Trophoblast cell (in vitro differentiated cells and primary cell): ENCODE measurements around the gene CGN.

Experiments
- DNase-seq, 2 donors: peaks; one replicate each; pipeline ENCODE4 v3.0.0-alpha.2; 2016
- H2AFZ ChIP-seq: 2 replicates; pipeline ENCODE4 v1.6.1; 2013; ENCODE audit warnings: low read length, moderate library complexity, mild to moderate bottlenecking; ENCODE audit not compliant: insufficient read depth, poor library complexity
- H2AK5ac ChIP-seq: 2 replicates; pipeline ENCODE4 v1.6.1; 2013; ENCODE audit warnings: mild to moderate bottlenecking, low read length
- H2BK120ac ChIP-seq: 2 replicates; pipeline ENCODE4 v1.6.1; 2013; ENCODE audit warnings: low read length, mild to moderate bottlenecking, moderate library complexity; ENCODE audit not compliant: insufficient read depth, poor library complexity
- H2BK12ac ChIP-seq: 2 replicates; pipeline ENCODE4 v1.6.1; 2013; ENCODE audit warnings: mild to moderate bottlenecking, low read length, moderate library complexity
- H2BK5ac ChIP-seq: 2 replicates; pipeline ENCODE4 v1.6.1; 2013; ENCODE audit warnings: low read length, low read depth, moderate library complexity, mild to moderate bottlenecking; ENCODE audit not compliant: poor library complexity
- H3K14ac ChIP-seq: 2 replicates; pipeline ENCODE4 v1.6.1; 2013; ENCODE audit warnings: mild to moderate bottlenecking, low read length
- H3K18ac ChIP-seq: 2 replicates; pipeline ENCODE4 v1.6.1; 2013; ENCODE audit warnings: mild to moderate bottlenecking, low read length
- H3K23ac ChIP-seq: 2 replicates; pipeline ENCODE4 v1.6.1; 2013; ENCODE audit warnings: low read length
- H3K27ac ChIP-seq: 2 replicates; pipeline ENCODE4 v1.5.1; 2013; ENCODE audit warnings: low read depth, mild to moderate bottlenecking, inconsistent platforms, low read length, moderate library complexity
- H3K27me3 ChIP-seq: 2 replicates; pipeline ENCODE4 v1.6.1; 2013; ENCODE audit warnings: inconsistent platforms, mild to moderate bottlenecking, low read length, moderate library complexity; ENCODE audit not compliant: insufficient read depth
- H3K36me3 ChIP-seq, 2 experiments: 1 replicate in 1 of 2; 2 replicates in 1 of 2; pipeline ENCODE4 v1.6.1; 2013; ENCODE audit warnings: low read length in 2 of 2, mild to moderate bottlenecking in 2 of 2, moderate library complexity in 1 of 2; ENCODE audit not compliant: insufficient read depth in 2 of 2, control insufficient read depth in 1 of 2
- H3K4ac ChIP-seq: 2 replicates; pipeline ENCODE4 v1.6.1; 2013; ENCODE audit warnings: low read depth, mild to moderate bottlenecking, low read length, moderate library complexity
- H3K4me1 ChIP-seq, 2 experiments: 1 replicate in 1 of 2; 2 replicates in 1 of 2; pipeline ENCODE4 v1.6.1; 2013; ENCODE audit warnings: low read length in 2 of 2, mild to moderate bottlenecking in 2 of 2, moderate library complexity in 1 of 2; ENCODE audit not compliant: insufficient read depth in 2 of 2, control insufficient read depth in 1 of 2
- H3K4me2 ChIP-seq: 2 replicates; pipeline ENCODE4 v1.6.1; 2013; ENCODE audit warnings: inconsistent platforms, mild to moderate bottlenecking, low read length, moderate library complexity
- H3K4me3 ChIP-seq: 2 replicates; pipeline ENCODE4 v1.5.1; 2013; ENCODE audit warnings: mild to moderate bottlenecking, low read depth, low read length, inconsistent platforms
- H3K79me1 ChIP-seq: one replicate; pipeline ENCODE4 v1.6.1; 2013; ENCODE audit warnings: low read length
- H3K79me2 ChIP-seq: 2 replicates; pipeline ENCODE4 v1.6.1; 2013; ENCODE audit warnings: low read length, mild to moderate bottlenecking; ENCODE audit not compliant: control insufficient read depth, insufficient read depth, poor library complexity
- H3K9ac ChIP-seq: 2 replicates; pipeline ENCODE4 v1.6.1; 2013; ENCODE audit warnings: mild to moderate bottlenecking, low read length
- H3K9me3 ChIP-seq: 2 replicates; pipeline ENCODE4 v1.6.1; 2013; ENCODE audit warnings: low read depth, mild to moderate bottlenecking, control low read depth, inconsistent platforms, low read length; ENCODE audit not compliant: insufficient read depth
- H4K12ac ChIP-seq: 2 replicates; pipeline ENCODE4 v1.6.1; 2013; ENCODE audit warnings: low read depth, mild to moderate bottlenecking, low read length, moderate library complexity
- H4K8ac ChIP-seq: 2 replicates; pipeline ENCODE4 v1.6.1; 2013; ENCODE audit warnings: low read depth, mild to moderate bottlenecking, low read length, moderate library complexity
- H4K91ac ChIP-seq: one replicate; pipeline ENCODE4 v1.6.1; 2013; ENCODE audit warnings: low read depth, mild to moderate bottlenecking, low read length, moderate library complexity
- WGBS: extraction: QIAGEN DNeasy Blood & Tissue Kit; methylation state at CpG from one replicate; pipeline ENCODE4 v1.1.7; 2013; ENCODE audit warnings: missing lambda C conversion rate; ENCODE audit not compliant: insufficient read length, insufficient coverage; ENCODE audit errors: extremely low coverage; 5-methylcytosine and 5-hydroxymethylcytosine counted together

Gene CGN

DNA sequence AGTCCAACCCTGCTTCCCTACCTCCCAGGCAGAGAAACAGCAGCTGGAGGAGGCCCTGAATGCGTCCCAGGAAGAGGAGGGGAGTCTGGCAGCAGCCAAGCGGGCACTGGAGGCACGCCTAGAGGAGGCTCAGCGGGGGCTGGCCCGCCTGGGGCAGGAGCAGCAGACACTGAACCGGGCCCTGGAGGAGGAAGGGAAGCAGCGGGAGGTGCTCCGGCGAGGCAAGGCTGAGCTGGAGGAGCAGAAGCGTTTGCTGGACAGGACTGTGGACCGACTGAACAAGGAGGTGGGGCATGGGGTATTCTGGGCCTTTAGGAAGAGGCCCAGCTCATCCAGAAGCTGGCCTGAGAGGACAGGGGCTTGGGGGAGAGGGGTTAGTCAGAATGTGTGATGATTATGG, 19.3 kb downstream of the CGN start:
- no peak overlapping the region for H3K4ac ChIP-seq
- no peaks in the 10 kb centered on the region for H3K27me3 ChIP-seq
- no peak overlapping the region for H3K9ac ChIP-seq
- peaks cover 45 to 47% of the 10 kb centered on the region in 2 experiments for H3K36me3 ChIP-seq
- H2BK120ac ChIP-seq, result no peak overlapping the region
- no peak overlapping the region for H2BK5ac ChIP-seq
- H3K79me2 ChIP-seq, result no peaks in the 10 kb centered on the region
- H3K14ac ChIP-seq, result no peak overlapping the region
- no peak overlapping the region for H2AFZ ChIP-seq
- no peak for DNase-seq
- H3K9me3 ChIP-seq, result no peaks in the 10 kb centered on the region
- H4K8ac ChIP-seq, result no peak overlapping the region
- no peak overlapping the region for H3K4me2 ChIP-seq
- H3K23ac ChIP-seq, result no peak overlapping the region
- H3K4me3 ChIP-seq, result no peak overlapping the region
- no peak overlapping the region for H3K18ac ChIP-seq
- no peaks in the 10 kb centered on the region for H3K79me1 ChIP-seq
- H2AK5ac ChIP-seq, result no peak overlapping the region
- no peak overlapping the region for H2BK12ac ChIP-seq
- H3K27ac ChIP-seq, result no peak overlapping the region
- no CpG with 5 or more reads among the region's 11 CpGs for WGBS
- no peak overlapping the region for H4K91ac ChIP-seq
- no peaks in the 10 kb centered on the region for H3K4me1 ChIP-seq
- no peak overlapping the region for H4K12ac ChIP-seq

DNA sequence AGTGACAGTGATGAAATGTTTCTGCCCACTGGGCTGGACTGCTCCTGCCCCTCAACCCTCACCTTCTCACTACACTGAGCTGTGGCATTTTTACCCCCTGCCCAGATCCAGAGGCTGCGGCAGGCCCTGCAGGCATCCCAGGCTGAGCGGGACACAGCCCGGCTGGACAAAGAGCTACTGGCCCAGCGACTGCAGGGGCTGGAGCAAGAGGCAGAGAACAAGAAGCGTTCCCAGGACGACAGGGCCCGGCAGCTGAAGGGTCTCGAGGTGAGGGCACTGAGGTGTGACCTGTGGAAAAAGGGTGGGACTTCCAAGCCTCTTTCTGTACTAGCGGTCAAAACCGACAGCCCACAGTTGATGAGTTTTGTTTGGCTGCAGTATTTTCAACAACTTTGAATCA, 22.7 kb downstream of the CGN start:
- Histone ChIP-seq H3K36me3 (peaks cover 48 to 61% of the 10 kb centered on the region in 2 experiments), H3K18ac (no peak overlapping the region), H3K4me2 (no peak overlapping the region), H3K9ac (no peak overlapping the region), H3K79me2 (no peaks in the 10 kb centered on the region), H4K12ac (no peak overlapping the region), H2BK12ac (no peak overlapping the region), H2AFZ (no peak overlapping the region), H2BK5ac (no peak overlapping the region), H3K4ac (no peak overlapping the region), H4K91ac (no peak overlapping the region), H3K14ac (no peak overlapping the region), H3K27me3 (no peaks in the 10 kb centered on the region), H2AK5ac (no peak overlapping the region), H3K79me1 (no peaks in the 10 kb centered on the region), H3K9me3 (no peaks in the 10 kb centered on the region), H3K27ac (no peak overlapping the region), H3K4me1 (peaks cover 2 to 10% of the 10 kb centered on the region in 2 experiments), H3K23ac (no peak overlapping the region), H2BK120ac (no peak overlapping the region), H3K4me3 (no peak overlapping the region), H4K8ac (no peak overlapping the region)
- no CpG with 5 or more reads among the region's 10 CpGs for WGBS
- no peak for DNase-seq

DNA sequence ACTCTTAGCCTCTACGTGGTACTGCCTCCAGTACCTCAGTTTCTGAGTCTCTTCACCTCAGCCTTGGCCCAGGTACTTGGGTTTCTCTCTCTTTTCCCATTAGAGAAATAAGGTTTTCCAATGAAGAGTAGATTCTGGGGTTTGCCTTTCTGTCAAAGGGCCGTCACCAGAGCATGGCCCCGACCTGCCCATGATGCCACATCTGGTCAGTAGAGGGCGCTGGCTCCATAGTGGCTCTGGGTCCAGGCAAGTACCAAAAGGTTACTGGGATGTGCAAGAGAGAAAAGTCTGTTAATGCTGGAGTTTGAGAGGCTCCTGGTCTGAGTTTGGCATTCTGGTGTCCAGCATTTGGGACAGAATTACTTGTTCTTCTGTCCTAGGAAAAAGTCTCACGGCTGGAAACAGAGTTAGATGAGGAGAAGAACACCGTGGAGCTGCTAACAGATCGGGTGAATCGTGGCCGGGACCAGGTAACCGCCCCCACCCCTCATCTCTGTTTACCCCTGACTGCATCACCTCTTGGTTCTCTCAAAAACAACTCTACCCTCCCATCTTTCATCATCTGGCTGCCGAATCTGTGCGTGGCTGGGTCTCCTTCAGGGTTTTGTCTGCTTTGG, 23.6 kb downstream of the CGN start:
- Histone ChIP-seq H3K23ac (no peak overlapping the region), H3K9me3 (no peaks in the 10 kb centered on the region), H3K36me3 (peaks cover 40 to 54% of the 10 kb centered on the region in 2 experiments), H2AK5ac (no peak overlapping the region), H2BK12ac (no peak overlapping the region), H3K14ac (no peak overlapping the region), H3K79me2 (no peaks in the 10 kb centered on the region), H2BK5ac (no peak overlapping the region), H4K91ac (no peak overlapping the region), H3K27me3 (no peaks in the 10 kb centered on the region), H3K9ac (no peak overlapping the region), H3K27ac (no peak overlapping the region), H3K4me1 (peaks cover 8 to 15% of the 10 kb centered on the region in 2 experiments), H3K18ac (no peak overlapping the region), H3K4me3 (no peak overlapping the region), H3K4me2 (no peak overlapping the region), H3K79me1 (peaks cover 3% of the 10 kb centered on the region), H4K8ac (peak overlapping the region; percentile 13), H2BK120ac (no peak overlapping the region), H3K4ac (no peak overlapping the region), H4K12ac (no peak overlapping the region), H2AFZ (no peak overlapping the region)
- WGBS, result no CpG with 5 or more reads among the region's 12 CpGs
- DNase-seq, result peak; percentile 56 to 88

DNA sequence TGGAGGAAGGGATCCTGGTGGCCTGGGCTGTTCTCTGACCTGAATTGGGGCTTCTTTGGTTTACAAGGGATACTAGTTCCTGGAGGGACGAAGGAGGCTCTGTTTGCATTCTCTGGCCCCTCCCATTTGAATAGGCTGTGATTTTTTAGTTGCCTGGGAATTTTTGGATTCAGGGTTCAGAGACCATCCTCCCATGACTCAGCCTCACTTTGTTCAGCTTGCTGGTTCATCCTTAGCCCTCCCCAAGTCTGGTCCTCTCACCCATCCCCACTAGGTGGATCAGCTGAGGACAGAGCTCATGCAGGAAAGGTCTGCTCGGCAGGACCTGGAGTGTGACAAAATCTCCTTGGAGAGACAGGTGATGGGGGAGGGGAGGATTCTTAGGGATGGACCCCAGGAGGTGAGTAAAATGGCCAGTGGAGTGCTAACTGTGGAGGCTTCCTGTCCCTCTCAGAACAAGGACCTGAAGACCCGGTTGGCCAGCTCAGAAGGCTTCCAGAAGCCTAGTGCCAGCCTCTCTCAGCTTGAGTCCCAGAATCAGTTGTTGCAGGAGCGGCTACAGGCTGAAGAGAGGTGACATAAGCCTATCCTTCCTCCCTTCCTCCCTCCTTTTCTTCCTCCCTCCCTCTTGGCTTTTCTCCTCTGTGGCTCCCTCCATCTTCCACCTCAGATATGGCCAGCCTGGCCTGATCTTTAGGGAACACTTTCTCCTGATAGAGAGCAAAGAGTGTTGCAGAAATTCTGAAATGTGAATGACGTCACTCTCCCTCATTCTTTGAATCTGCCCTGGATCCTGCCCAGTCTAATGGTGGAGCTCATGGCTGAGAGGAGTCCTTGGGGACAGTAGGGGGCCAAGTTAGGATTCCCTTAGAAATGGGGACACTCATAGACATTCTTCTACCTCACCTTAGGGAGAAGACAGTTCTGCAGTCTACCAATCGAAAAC, 24.4 kb downstream of the CGN start:
- H3K9ac ChIP-seq, result no peak overlapping the region
- no peak overlapping the region for H3K4me3 ChIP-seq

More for the DNA sequence above, 24.4 kb downstream of the CGN start:
- Histone ChIP-seq H2AK5ac (peak overlapping the region; percentile 35), H2BK5ac (no peak overlapping the region), H3K4ac (no peak overlapping the region), H2AFZ (no peak overlapping the region), H3K36me3 (peaks cover 35 to 46% of the 10 kb centered on the region in 2 experiments), H3K4me1 (peaks cover 8 to 17% of the 10 kb centered on the region in 2 experiments), H3K79me2 (peaks cover 4% of the 10 kb centered on the region), H3K4me2 (no peak overlapping the region), H3K27me3 (no peaks in the 10 kb centered on the region), H4K12ac (no peak overlapping the region), H4K91ac (no peak overlapping the region), H3K14ac (no peak overlapping the region), H2BK120ac (no peak overlapping the region), H2BK12ac (no peak overlapping the region), H3K27ac (no peak overlapping the region), H3K18ac (no peak overlapping the region), H3K9me3 (no peaks in the 10 kb centered on the region), H4K8ac (peak overlapping the region; percentile 13), H3K79me1 (peaks cover 7% of the 10 kb centered on the region), H3K23ac (no peak overlapping the region)
- DNase-seq, result no peak
- no CpG with 5 or more reads among the region's 6 CpGs for WGBS
